Neural cell (in vitro differentiated cells): ENCODE data around the gene AP5Z1.

Source experiments
- CTCF ChIP-seq: fragments of 450-650 bp; IDR thresholded peaks from 2 replicates; pipeline ENCODE4 v1.5.1; 2014; ENCODE audit warnings: antibody characterized with exemption, mild to moderate bottlenecking, moderate library complexity; ENCODE audit not compliant: poor library complexity, severe bottlenecking
- EP300 ChIP-seq: fragments of 450-650 bp; conservative IDR thresholded peaks from 2 replicates; pipeline ENCODE4 v1.6.1; 2014; ENCODE audit warnings: antibody characterized with exemption, mild to moderate bottlenecking, moderate library complexity; ENCODE audit not compliant: poor library complexity, severe bottlenecking
- EZH2 ChIP-seq: fragments of 200-600, 300-800 bp; shearing (Covaris generic), sonication (generic); IDR thresholded peaks from 2 replicates; pipeline ENCODE4 v1.6.1; 2014; ENCODE audit warnings: antibody characterized with exemption, low read length, borderline replicate concordance, mild to moderate bottlenecking; ENCODE audit not compliant: insufficient read depth, poor library complexity, severe bottlenecking
- MXI1 ChIP-seq: fragments of 450-650 bp; conservative IDR thresholded peaks from 2 replicates; pipeline ENCODE4 v1.6.1; 2014; ENCODE audit warnings: antibody characterized with exemption, mild to moderate bottlenecking; ENCODE audit not compliant: poor library complexity, severe bottlenecking
- POLR2AphosphoS5 ChIP-seq: IDR thresholded peaks from 2 replicates; pipeline ENCODE4 v1.6.1; 2012
- RAD21 ChIP-seq: fragments of 450-650 bp; conservative IDR thresholded peaks from 2 replicates; pipeline ENCODE4 v1.6.1; 2014; ENCODE audit warnings: antibody characterized with exemption, mild to moderate bottlenecking, moderate library complexity
- REST ChIP-seq: IDR thresholded peaks from 2 replicates; pipeline ENCODE4 v1.6.1; 2012; ENCODE audit warnings: borderline replicate concordance
- SMC3 ChIP-seq: fragments of 450-650 bp; conservative IDR thresholded peaks from 2 replicates; pipeline ENCODE4 v1.6.1; 2014; ENCODE audit warnings: antibody characterized with exemption, mild to moderate bottlenecking, moderate library complexity; ENCODE audit not compliant: poor library complexity
- TAF1 ChIP-seq: IDR thresholded peaks from 2 replicates; pipeline ENCODE4 v1.6.1; 2012; ENCODE audit warnings: low read depth

GRCh38 chr7:4801839-4802231 lies 26.4 kb downstream of the AP5Z1 start:
- TF ChIP-seq POLR2AphosphoS5 (no peak), CTCF (no peak), EZH2 (no peak), REST (no peak), RAD21 (no peak), SMC3 (no peak), EP300 (no peak), MXI1 (no peak), TAF1 (no peak)
